Body of pancreas (tissue), 4 donors: Measurements from ENCODE around the gene TMEM130. TPM values are rescaled to one million over a fixed set of nuclear protein-coding genes. Genes with fewer than 3 reads are reported as not detected.

Experiments
- ATAC-seq: fragments of 150-250 bp; one replicate; pipeline ENCODE4 v1.9.1; 2016
- DNase-seq, 4 donors: peaks; one replicate each; pipeline ENCODE4 v3.0.0-alpha.2; 2019
- H3K27ac ChIP-seq, 4 donors: fragments of 200-600 bp; sonication (generic); 1 replicate in 3 of 4; 2 replicates in 1 of 4; pipeline versions ENCODE4 v1.5.1 to v1.6.1; 2016 to 2019; ENCODE audit warnings: mild to moderate bottlenecking in 1 of 4, mixed read lengths in 1 of 4, moderate library complexity in 1 of 4
- H3K27me3 ChIP-seq, 2 donors: fragments of 200-600 bp; sonication (generic); one replicate each; pipeline ENCODE4 v1.6.0; 2016; ENCODE audit warnings: mild to moderate bottlenecking in 1 of 2
- H3K36me3 ChIP-seq, 2 donors: fragments of 200-600 bp; sonication (generic); replicated peaks in 1 of 2; 2 replicates each; pipeline ENCODE4 v1.5.1; 2016; ENCODE audit warnings: low read depth in 2 of 2; ENCODE audit not compliant: insufficient read depth in 1 of 2
- H3K4me1 ChIP-seq: fragments of 200-600 bp; sonication (generic); one replicate; pipeline ENCODE4 v1.6.0; 2016
- H3K4me3 ChIP-seq, 2 donors: fragments of 200-600 bp; sonication (generic); 1 replicate in 1 of 2; 2 replicates in 1 of 2; pipeline ENCODE4 v1.5.1; 2016 to 2019
- H3K9me3 ChIP-seq, 3 donors: fragments of 200-600 bp; sonication (generic); 1 replicate in 2 of 3; 2 replicates in 1 of 3; pipeline ENCODE4 v1.5.1; 2016
- POLR2A ChIP-seq, 3 donors: fragments of 450-650 bp; IDR thresholded peaks; one replicate each; pipeline ENCODE4 v1.6.1; 2016; ENCODE audit warnings: antibody characterized with exemption in 3 of 3, mild to moderate bottlenecking in 2 of 3
- WGBS, 2 donors: methylation state at CpG; one replicate each; pipeline ENCODE4 v1.1.5; 2017; 5-methylcytosine and 5-hydroxymethylcytosine counted together
- intact Hi-C: fragments of 100-400 bp; cut with DNase I; formaldehyde crosslinking; loops from one replicate; pipeline ENCODE4 v1.15.1; 2023
- total RNA-seq, 2 donors: library from RNA; depleted of rRNA; stranded (reverse); fragments of >200 nt; gene quantifications; one replicate each; pipeline ENCODE4 v1.1.0, GENCODE V29; 2016
- TF ChIP-seq, protein P1 (sequence below), 7 experiments: fragments of 450-650 bp in 4 of 7; fragments of 200-600 bp in 3 of 7; sonication (generic) in 3 of 7; IDR thresholded peaks; one replicate each; pipeline ENCODE4 v1.5.1; 2016 to 2019; ENCODE audit warnings: antibody characterized with exemption in 7 of 7

TMEM130 gene
- total RNA-seq, 2 donors from 2014 or later, result 0.52 to 0.66 TPM

DNA sequence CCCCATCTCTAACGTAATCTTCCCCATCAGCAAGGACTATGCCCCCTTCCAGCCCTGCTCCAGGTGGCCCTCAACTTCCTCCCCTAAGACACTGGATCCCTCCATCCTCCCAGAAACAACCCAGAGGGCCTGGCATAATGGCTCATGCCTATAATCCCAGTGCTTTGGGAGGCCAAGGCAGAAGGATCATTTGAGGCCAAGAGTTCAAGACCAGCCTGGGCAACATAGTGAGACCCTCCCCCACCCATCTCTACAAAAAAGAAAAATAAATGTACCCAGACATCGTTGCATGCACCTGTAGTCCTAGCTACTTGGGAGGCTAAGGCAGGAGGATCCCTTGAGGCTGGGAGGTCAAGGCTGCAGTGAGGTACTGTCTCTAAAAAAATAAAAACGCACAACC lies 42.6 kb downstream of the TMEM130 start:
- Histone ChIP-seq H3K36me3 (no peaks in the 10 kb centered on the region), H3K4me1 (peaks cover 5% of the 10 kb centered on the region), H3K9me3 (no peaks in the 10 kb centered on the region), H3K4me3 (no peak overlapping the region), H3K27ac (no peak overlapping the region), H3K27me3 (no peaks in the 10 kb centered on the region)
- no peak for TF ChIP-seq POLR2A (IDR thresholded peaks at IDR 0.05)
- TF ChIP-seq, protein P1, sequence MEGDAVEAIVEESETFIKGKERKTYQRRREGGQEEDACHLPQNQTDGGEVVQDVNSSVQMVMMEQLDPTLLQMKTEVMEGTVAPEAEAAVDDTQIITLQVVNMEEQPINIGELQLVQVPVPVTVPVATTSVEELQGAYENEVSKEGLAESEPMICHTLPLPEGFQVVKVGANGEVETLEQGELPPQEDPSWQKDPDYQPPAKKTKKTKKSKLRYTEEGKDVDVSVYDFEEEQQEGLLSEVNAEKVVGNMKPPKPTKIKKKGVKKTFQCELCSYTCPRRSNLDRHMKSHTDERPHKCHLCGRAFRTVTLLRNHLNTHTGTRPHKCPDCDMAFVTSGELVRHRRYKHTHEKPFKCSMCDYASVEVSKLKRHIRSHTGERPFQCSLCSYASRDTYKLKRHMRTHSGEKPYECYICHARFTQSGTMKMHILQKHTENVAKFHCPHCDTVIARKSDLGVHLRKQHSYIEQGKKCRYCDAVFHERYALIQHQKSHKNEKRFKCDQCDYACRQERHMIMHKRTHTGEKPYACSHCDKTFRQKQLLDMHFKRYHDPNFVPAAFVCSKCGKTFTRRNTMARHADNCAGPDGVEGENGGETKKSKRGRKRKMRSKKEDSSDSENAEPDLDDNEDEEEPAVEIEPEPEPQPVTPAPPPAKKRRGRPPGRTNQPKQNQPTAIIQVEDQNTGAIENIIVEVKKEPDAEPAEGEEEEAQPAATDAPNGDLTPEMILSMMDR (IDR thresholded peaks at IDR 0.05), result no peak
- intact Hi-C loops, result no loop called here
- no peak for ATAC-seq
- WGBS, 2 donors, result 60 to 65% methylated on average over 3 of the region's 3 CpGs
- no peak for DNase-seq

DNA sequence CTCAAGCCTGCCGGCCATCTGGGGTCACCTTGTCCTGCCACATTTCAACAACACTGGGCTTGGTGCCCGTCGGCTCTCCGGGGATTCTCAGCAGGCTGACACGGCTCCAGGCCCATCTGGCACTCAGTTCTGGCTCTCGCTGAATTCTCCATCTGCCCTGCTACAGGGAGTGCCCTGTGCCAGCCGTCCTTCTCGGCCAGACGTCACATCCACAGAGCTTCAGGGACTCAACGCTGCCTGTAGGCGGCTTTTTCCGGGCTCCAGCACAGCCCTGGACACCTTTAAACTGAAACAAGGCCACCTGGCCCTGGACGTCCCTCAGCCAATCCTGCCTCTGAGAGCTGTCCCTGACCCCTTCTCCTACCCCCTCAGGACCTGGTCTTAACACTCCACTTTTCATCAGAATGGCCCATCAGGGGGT lies 43.0 kb downstream of the TMEM130 start:
- peaks cover 5% of the 10 kb centered on the region for H3K4me1 ChIP-seq
- no peaks in the 10 kb centered on the region for H3K36me3 ChIP-seq
- DNase-seq, result peak; percentile 30 to 75 (median 64)
- intact Hi-C loops, result no loop called here
- 7% methylated on average over 3 to 13 of the region's 13 CpGs for WGBS, 2 donors
- H3K4me3 ChIP-seq, result no peak overlapping the region
- no peak overlapping the region for H3K27ac ChIP-seq
- no peaks in the 10 kb centered on the region for H3K9me3 ChIP-seq
- H3K27me3 ChIP-seq, result no peaks in the 10 kb centered on the region
- TF ChIP-seq, protein P1 (IDR thresholded peaks at IDR 0.05), result peak in 3 of 7 experiments; percentile 14 to 26 (median 24)
- TF ChIP-seq POLR2A (IDR thresholded peaks at IDR 0.05), result no peak
- ATAC-seq, result peak; percentile 52

DNA sequence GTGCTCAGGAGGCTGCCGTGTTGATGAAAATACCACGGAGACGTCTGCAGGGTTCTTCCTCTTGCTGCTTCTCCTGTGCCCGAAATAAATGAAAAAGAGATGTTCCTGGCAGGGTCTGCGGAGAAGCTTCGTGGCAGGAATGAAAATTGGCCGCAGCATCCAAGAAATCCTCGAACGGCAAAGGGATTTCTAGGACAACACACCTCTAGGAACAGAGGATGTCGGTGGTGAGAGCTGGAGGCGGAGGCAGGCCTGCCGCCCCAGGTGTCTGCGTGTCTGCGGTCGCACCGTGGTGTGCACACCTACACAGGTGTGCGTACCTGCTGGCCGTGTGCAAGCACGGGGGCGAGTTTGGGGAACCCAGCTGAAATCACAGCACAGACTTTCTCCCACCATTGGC lies 43.4 kb downstream of the TMEM130 start:
- no peaks in the 10 kb centered on the region for H3K27me3 ChIP-seq
- intact Hi-C loops, result no loop called here
- H3K27ac ChIP-seq, result no peak overlapping the region
- TF ChIP-seq, protein P1 (IDR thresholded peaks at IDR 0.05), result no peak
- no peak for TF ChIP-seq POLR2A (IDR thresholded peaks at IDR 0.05)
- no peak overlapping the region for H3K4me3 ChIP-seq
- WGBS, 2 donors, result 76 to 77% methylated on average over 16 of the region's 20 CpGs
- DNase-seq, result no peak
- no peaks in the 10 kb centered on the region for H3K36me3 ChIP-seq
- ATAC-seq, result no peak
- H3K9me3 ChIP-seq, result no peaks in the 10 kb centered on the region
- H3K4me1 ChIP-seq, result peaks cover 5% of the 10 kb centered on the region

DNA sequence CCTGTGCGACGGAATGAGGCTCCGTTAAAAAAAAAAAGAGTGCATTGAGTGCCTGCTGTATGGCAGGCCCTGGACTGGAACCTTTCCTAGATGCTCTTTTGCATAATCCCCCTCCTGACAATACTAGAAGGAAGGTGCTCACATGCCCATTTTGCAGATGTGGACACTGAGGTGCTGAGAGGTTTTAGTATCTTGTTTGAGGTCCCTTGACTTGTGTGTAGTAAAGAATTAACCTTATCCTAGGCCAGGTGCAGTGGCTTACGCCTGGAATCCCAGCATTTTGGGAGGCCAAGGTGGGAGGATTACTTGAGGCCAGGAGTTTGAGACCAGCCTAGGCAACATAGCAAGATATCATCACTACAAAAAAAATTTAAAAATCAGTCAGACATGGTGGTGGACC lies 46.6 kb downstream of the TMEM130 start:
- no peak overlapping the region for H3K27ac ChIP-seq
- intact Hi-C loops, result no loop called here
- no peak for TF ChIP-seq POLR2A (IDR thresholded peaks at IDR 0.05)
- TF ChIP-seq, protein P1 (IDR thresholded peaks at IDR 0.05), result no peak
- no peaks in the 10 kb centered on the region for H3K9me3 ChIP-seq
- WGBS, 2 donors, result 94 to 97% methylated on average over 4 of the region's 4 CpGs
- no peak for ATAC-seq
- DNase-seq, result no peak
- no peaks in the 10 kb centered on the region for H3K27me3 ChIP-seq
- H3K4me3 ChIP-seq, result no peak overlapping the region
- H3K36me3 ChIP-seq, result no peaks in the 10 kb centered on the region
- H3K4me1 ChIP-seq, result peaks cover 5% of the 10 kb centered on the region

DNA sequence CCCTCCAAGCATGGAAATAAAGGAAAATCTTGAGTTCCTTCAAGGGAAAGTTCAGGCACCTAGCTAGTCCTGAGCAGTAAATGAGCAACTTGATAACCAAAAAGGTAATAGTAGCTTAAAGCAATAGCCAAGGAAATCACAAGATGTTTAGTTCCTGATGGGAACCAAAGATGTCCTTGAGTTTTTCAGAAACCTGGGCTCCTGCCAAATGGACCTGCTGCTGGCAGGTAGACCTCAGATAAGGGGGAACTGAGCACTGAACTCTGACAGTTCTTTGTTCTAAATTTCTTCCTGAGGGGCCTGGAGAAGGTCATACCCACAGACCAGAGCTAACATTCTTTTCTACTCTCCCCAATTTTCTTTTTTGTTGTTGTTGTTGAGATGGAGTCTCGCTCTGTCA lies 48.5 kb downstream of the TMEM130 start:
- intact Hi-C loops, result no loop called here
- Histone ChIP-seq H3K27ac (no peak overlapping the region), H3K27me3 (no peaks in the 10 kb centered on the region), H3K4me3 (no peak overlapping the region), H3K36me3 (no peaks in the 10 kb centered on the region), H3K4me1 (no peaks in the 10 kb centered on the region), H3K9me3 (no peaks in the 10 kb centered on the region)
- ATAC-seq (no peak), DNase-seq (peak in 2 of 4 donors; percentile 33 to 44)
- WGBS, 2 donors, result 82 to 86% methylated on average over 1 of the region's 1 CpG
- TF ChIP-seq POLR2A (IDR thresholded peaks at IDR 0.05), result no peak
- TF ChIP-seq, protein P1 (IDR thresholded peaks at IDR 0.05), result no peak
